Measurements from ENCODE around the gene SNX18.
"Not testable (repeated sequence)": the region's sequence is repeated elsewhere in the genome, so short reads cannot be mapped to it uniquely, and the experiment has no call there.

Gene SNX18

DNA sequence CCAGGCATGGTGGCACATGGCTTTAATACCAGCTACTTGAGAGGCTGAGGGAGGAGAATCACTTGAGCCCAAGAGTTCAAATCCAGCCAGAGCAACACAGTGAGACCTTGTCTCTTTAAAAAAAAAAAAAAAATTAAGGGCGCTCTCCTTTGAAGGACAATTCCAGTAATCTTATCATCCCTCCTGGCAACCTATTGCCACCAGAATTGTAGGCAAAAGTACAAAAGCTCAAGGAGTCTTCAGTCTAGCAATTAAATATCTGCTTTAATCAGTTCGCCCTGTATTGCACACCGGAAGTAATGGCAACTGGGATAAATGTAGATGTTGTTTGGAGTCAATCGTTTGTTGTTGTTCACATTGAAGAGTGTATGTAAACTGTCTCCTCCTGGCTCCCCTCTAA lies 7.7 kb downstream of the SNX18 start:
- H3K36me3 Mint-ChIP-seq (ENCODE audit: low read depth), result peaks cover 32% of the 10 kb centered on the region
- H3K27me3 Mint-ChIP-seq (ENCODE audit: low read depth), result no peaks in the 10 kb centered on the region
- H3K4me3 Mint-ChIP-seq, result no peak overlapping the region
- H3K9me3 Mint-ChIP-seq, result no peaks in the 10 kb centered on the region
- no peak overlapping the region for H3K27ac Mint-ChIP-seq
- no peak for DNase-seq (ENCODE audit: low spot score)
- H3K4me1 Mint-ChIP-seq (ENCODE audit: low read depth), result peaks cover 34% of the 10 kb centered on the region

DNA sequence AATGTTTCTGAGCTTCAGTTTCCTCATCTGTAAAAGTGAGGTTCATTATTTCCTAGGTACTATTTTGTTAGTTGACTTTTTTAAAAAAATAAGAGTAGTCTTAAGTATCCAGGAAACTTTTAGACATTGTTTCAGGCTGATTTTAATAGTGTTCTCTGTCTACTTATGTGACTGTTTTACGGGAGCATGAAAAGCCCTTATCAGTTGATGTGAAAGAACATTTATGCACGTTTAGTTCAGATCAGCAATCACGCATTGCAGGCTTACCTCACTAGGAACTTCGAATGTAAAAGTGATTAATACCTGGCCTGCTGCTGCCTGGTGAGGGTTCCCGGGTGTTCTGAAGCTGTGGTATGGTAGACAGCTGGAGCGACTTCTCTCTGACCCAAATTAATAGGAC lies 8.1 kb downstream of the SNX18 start:
- Mint-ChIP-seq H3K27ac (no peak overlapping the region), H3K4me1 (ENCODE audit: low read depth) (peaks cover 30% of the 10 kb centered on the region), H3K4me3 (no peak overlapping the region), H3K27me3 (ENCODE audit: low read depth) (no peaks in the 10 kb centered on the region), H3K9me3 (no peaks in the 10 kb centered on the region), H3K36me3 (ENCODE audit: low read depth) (peaks cover 28% of the 10 kb centered on the region)
- DNase-seq (ENCODE audit: low spot score), result no peak

DNA sequence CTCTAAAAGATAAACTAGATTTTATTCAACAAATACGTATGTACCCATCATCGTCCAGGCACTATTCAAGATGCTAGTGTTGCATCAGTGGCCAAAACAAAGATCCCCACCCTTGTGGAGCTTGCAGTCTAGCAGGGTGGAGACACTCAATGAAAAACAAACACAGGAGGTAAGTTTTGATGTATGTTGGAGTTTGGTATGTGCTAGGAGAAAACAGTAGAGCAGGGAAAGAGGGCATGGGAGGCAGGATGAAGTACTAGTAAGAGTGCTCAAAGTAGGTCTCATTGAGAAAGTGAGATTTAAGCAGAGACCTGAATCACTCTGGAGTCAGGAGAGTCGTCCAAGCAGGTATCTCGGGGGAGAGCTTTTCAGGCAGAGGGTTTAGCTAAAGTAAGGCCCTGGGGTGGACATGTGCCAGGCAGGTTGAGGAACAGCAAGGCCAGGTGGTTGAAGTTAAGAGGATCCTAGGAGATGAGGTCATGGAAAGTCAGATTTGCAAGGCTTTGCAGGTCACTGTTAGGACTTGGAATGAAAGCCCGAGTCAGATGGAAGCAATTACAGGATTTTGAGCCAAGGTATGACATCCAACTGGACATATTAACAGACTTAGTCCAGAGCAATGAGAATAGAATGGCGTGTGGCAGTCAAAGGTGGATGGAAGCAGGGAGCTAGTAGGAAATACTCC lies 9.2 kb downstream of the SNX18 start:
- no peak for DNase-seq (ENCODE audit: low spot score)
- H3K27ac Mint-ChIP-seq, result no peak overlapping the region
- no peaks in the 10 kb centered on the region for H3K27me3 Mint-ChIP-seq (ENCODE audit: low read depth)
- no peaks in the 10 kb centered on the region for H3K9me3 Mint-ChIP-seq
- H3K36me3 Mint-ChIP-seq (ENCODE audit: low read depth), result peaks cover 26% of the 10 kb centered on the region
- peaks cover 30% of the 10 kb centered on the region for H3K4me1 Mint-ChIP-seq (ENCODE audit: low read depth)
- H3K4me3 Mint-ChIP-seq, result no peak overlapping the region

DNA sequence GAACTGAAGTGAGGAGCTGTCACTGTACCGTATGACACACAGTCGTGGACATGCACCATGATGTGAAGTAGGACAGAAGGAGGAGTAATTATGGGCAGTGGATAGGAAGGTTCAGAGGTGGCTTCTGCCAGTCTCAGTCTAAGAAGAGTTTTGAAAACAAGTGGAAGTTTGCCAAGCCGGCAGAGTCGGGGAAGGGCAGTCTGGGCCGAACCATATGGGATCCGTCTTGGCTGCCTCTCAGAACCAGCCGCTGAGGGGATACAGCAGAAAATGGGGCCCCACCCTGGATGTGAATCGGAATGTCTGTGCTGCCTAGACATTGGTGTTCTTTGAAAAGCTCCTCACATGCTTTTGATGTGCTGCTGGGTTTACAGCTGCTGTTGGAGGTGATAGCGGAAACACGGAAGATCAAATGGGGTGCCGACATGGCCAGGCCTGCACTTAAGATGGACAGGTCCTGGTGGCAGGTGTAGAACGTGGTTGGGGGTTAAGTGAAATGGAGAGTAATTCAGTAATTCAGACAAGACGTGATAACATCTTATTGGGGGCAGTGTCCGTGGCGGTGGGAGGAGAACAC lies 11.2 kb downstream of the SNX18 start:
- no peaks in the 10 kb centered on the region for H3K9me3 Mint-ChIP-seq
- H3K27ac Mint-ChIP-seq, result no peak overlapping the region
- H3K27me3 Mint-ChIP-seq (ENCODE audit: low read depth), result no peaks in the 10 kb centered on the region
- H3K36me3 Mint-ChIP-seq (ENCODE audit: low read depth), result peaks cover 13% of the 10 kb centered on the region
- peaks cover 19% of the 10 kb centered on the region for H3K4me1 Mint-ChIP-seq (ENCODE audit: low read depth)
- DNase-seq (ENCODE audit: low spot score), result no peak
- no peak overlapping the region for H3K4me3 Mint-ChIP-seq

DNA sequence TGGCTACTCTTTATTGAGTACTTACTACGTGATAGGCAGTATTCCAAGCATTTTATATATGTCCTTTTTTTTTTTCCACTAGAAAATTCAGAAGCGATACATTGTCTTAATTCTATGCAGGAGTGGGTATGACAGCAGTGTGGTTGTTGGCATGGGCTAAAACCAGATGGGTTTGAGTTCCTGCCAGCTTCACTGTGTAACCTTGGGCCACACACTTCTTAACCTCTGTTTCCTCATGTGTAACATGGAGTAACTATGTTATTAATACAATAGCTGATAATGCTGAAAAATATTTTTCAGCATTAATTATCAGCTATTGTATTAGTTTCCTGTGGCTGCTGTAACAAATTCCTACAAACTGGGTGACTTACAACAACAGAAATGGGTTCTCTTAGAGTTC lies 12.0 kb downstream of the SNX18 start:
- Mint-ChIP-seq H3K4me3 (no peak overlapping the region), H3K4me1 (ENCODE audit: low read depth) (peaks cover 21% of the 10 kb centered on the region), H3K27ac (no peak overlapping the region), H3K9me3 (no peaks in the 10 kb centered on the region), H3K36me3 (ENCODE audit: low read depth) (peaks cover 10% of the 10 kb centered on the region), H3K27me3 (ENCODE audit: low read depth) (no peaks in the 10 kb centered on the region)
- DNase-seq (ENCODE audit: low spot score), result no peak

DNA sequence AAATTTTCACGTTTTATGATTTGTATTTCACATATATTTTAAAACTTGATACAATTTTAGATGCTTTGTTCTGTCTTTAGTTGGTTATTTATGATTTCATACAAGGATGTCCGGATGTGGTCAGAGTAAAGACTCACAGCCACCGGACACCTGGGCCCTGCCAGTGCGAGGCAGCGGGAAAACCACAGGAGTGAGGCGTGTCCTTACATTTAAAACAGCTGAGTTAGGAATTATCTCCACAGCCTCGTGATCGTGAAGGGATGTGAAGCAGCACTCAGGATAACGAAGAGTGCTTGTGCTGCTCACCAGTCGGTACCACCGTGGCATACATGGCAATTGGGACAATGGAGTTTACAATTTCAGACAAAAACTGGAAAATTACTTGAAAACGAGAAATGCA lies 14.0 kb downstream of the SNX18 start:
- DNase-seq (ENCODE audit: low spot score), result no peak
- Mint-ChIP-seq H3K4me3 (no peak overlapping the region), H3K36me3 (ENCODE audit: low read depth) (peaks cover 14% of the 10 kb centered on the region), H3K27ac (no peak overlapping the region), H3K9me3 (no peaks in the 10 kb centered on the region), H3K4me1 (ENCODE audit: low read depth) (peaks cover 18% of the 10 kb centered on the region), H3K27me3 (ENCODE audit: low read depth) (no peaks in the 10 kb centered on the region)

DNA sequence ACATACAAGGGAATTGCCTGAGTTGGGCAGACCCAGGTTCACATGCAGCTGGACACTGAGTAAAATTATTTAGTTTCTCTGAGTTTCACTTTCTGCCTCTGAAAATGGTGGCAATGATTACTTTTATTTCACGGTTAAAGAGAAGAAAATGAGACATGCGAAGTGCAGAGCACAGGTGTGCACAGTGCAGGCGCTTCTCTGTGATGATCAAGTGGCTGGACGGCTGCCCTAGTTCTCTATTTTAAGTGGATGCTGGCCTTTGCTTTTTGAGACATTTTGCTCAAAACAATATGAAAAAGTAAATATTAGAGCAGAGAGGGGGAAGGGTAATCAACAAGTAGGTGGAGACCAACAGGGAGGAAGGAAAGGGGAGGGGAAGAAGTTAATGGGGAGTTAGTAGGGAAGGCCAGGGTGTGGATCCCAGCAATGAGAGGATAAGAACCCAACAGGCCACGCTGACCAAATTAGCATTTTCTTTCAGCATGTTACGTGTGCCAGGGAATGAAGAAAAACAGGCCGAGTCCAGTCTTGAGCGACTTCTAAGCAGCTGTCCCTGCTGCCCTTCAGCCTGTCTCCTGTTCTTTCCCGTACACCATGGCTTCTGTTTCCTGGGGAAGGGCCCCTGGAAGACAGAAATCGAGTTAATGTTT lies 16.1 kb downstream of the SNX18 start:
- Mint-ChIP-seq H3K4me1 (ENCODE audit: low read depth) (peaks cover 27% of the 10 kb centered on the region), H3K36me3 (ENCODE audit: low read depth) (peaks cover 19% of the 10 kb centered on the region), H3K9me3 (no peaks in the 10 kb centered on the region), H3K4me3 (no peak overlapping the region), H3K27ac (no peak overlapping the region), H3K27me3 (ENCODE audit: low read depth) (no peaks in the 10 kb centered on the region)
- DNase-seq (ENCODE audit: low spot score), result no peak

DNA sequence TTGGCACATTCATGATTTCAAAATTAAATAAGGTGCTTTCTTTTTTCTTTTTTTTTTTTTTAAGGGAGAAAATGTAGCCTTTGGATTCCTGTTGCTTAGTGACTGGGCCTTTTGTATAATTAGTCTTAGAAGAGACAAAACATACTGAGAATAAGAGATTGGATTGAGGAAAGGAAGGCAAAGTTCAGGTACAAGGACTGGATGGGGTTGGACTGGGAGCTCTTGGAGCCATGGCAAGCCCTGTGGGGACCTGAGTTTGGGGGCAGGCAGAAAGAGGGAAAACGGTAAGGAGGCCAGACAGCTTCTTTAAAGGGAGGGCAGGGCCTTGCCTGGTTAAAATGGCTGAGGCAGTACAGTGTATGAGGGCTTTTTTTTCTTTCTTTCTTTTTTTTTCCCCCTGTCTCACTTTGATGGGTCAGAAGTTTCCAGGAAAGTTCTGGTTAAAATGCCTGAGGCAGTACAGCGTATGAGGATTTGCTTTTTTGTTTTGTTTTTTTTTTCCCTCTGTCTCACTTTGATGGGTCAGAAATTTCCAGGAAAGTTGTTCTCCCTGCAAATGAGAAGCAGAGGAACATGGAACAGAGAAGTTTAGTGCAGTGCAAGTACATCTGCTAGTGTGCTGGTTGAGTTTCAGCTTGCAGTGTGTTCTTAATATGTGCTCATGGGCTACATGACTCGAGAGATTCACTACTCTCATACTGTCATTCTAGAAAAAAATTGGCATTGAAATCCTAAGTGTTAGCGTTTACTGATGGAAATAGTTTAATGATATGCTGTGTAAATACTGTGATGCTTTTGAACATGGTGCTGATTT lies 16.8 kb downstream of the SNX18 start:
- no peaks in the 10 kb centered on the region for H3K27me3 Mint-ChIP-seq (ENCODE audit: low read depth)
- no peak for DNase-seq (ENCODE audit: low spot score)
- H3K9me3 Mint-ChIP-seq, result no peaks in the 10 kb centered on the region
- no peak overlapping the region for H3K4me3 Mint-ChIP-seq
- no peak overlapping the region for H3K27ac Mint-ChIP-seq
- peaks cover 27% of the 10 kb centered on the region for H3K4me1 Mint-ChIP-seq (ENCODE audit: low read depth)
- H3K36me3 Mint-ChIP-seq (ENCODE audit: low read depth), result peaks cover 19% of the 10 kb centered on the region

DNA sequence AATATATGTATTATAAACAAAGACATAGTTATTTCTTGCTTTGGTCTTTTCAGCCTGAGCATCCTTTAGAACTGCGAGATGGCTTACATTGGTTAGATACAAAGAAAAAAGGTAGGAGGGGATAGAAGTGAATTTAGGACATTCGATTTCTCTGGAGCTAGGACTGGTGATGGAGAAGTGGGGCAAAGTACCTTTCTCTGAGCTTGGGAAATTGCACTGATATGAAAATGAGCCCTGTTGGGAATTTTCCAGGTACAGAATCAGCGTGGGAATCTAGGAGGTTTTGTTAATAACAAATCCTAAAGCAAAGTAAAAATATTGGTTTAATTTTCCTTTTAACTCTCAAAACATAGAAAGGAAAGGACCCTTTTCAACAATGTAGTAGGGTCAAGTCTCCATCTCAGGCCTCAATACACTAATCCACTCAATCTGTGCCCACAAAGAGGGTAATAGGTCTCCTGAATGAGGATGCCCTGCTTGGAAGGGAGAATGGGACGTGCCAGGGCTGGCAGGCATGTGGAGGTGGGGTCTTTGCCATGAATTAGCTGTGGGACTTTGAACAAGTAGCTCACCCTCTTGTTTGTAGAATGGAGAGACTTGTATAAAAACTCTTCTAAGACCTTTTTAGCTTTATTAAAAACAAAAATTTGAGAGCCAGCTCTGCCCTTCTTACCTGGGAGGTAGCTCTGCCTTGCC lies 17.7 kb downstream of the SNX18 start:
- Mint-ChIP-seq H3K27ac (no peak overlapping the region), H3K27me3 (ENCODE audit: low read depth) (no peaks in the 10 kb centered on the region), H3K4me3 (no peak overlapping the region), H3K36me3 (ENCODE audit: low read depth) (peaks cover 19% of the 10 kb centered on the region), H3K9me3 (no peaks in the 10 kb centered on the region), H3K4me1 (ENCODE audit: low read depth) (peaks cover 24% of the 10 kb centered on the region)
- no peak for DNase-seq (ENCODE audit: low spot score)

DNA sequence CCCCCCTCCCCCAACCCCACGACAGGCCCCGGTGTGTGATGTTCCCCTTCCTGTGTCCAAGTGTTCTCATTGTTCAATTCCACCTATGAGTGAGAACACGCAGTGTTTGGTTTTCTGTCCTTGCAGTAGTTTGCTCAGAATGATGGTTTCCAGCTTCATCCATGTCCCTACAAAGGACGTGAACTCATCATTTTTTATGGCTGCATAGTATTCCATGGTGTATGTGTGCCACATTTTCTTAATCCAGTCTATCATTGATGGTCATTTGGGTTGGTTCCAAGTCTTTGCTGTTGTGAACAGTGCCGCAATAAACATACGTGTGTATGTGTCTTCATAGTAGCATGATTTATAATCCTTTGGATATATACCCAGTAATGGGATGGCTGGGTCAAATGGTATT lies 18.8 kb downstream of the SNX18 start:
- H3K27me3 Mint-ChIP-seq (ENCODE audit: low read depth), result not testable (repeated sequence)

DNA sequence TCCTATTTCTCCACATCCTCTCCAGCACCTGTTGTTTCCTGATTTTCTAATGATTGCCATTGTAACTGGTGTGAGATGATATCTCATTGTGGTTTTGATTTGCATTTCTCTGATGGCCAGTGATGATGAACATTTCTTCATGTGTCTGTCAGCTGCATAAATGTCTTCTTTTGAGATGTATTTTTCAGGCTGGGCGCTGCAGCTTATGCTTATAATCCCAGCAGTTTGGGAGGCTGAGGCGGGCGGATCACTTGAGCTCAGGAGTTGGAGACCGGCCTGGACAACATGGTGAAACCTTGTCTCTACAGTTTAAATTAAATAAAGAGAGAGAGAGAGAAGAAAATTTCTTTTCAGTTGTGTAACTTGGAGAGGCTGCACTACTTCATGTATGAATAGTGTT lies 19.3 kb downstream of the SNX18 start:
- peaks cover 20% of the 10 kb centered on the region for H3K4me1 Mint-ChIP-seq (ENCODE audit: low read depth)
- H3K27ac Mint-ChIP-seq; H3K27me3 Mint-ChIP-seq (ENCODE audit: low read depth); DNase-seq (ENCODE audit: low spot score); H3K9me3 Mint-ChIP-seq; H3K4me3 Mint-ChIP-seq: not testable (repeated sequence)
- peaks cover 14% of the 10 kb centered on the region for H3K36me3 Mint-ChIP-seq (ENCODE audit: low read depth)

More for the DNA sequence above, 18.8 kb downstream of the SNX18 start:
- H3K4me3 Mint-ChIP-seq; H3K27ac Mint-ChIP-seq; H3K9me3 Mint-ChIP-seq; DNase-seq (ENCODE audit: low spot score): not testable (repeated sequence)
- Mint-ChIP-seq H3K36me3 (ENCODE audit: low read depth) (peaks cover 16% of the 10 kb centered on the region), H3K4me1 (ENCODE audit: low read depth) (peaks cover 19% of the 10 kb centered on the region)

DNA sequence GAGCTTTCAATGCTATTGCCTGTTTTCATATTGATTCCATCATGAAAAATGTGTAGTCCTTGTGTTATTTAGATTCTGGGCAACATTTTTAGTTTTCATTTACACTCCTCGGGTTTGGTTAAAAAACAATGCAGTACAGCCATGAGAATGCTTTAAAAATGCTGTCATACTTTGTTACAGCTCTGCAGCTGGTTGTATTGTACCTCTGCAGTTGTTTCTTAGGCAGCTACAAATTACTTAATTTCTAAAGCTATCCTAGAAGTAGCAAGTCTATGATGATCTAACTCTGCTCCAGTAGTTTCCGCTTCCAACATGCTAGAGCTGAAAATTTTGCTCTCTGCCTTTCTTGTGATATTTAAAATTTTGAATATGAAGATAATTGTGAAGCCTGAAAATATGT lies 20.2 kb downstream of the SNX18 start:
- H3K4me1 Mint-ChIP-seq (ENCODE audit: low read depth), result peaks cover 24% of the 10 kb centered on the region
- DNase-seq (ENCODE audit: low spot score), result no peak
- H3K36me3 Mint-ChIP-seq (ENCODE audit: low read depth), result peaks cover 14% of the 10 kb centered on the region
- H3K27ac Mint-ChIP-seq, result no peak overlapping the region
- H3K27me3 Mint-ChIP-seq (ENCODE audit: low read depth), result no peaks in the 10 kb centered on the region
- H3K9me3 Mint-ChIP-seq, result no peaks in the 10 kb centered on the region
- no peak overlapping the region for H3K4me3 Mint-ChIP-seq

DNA sequence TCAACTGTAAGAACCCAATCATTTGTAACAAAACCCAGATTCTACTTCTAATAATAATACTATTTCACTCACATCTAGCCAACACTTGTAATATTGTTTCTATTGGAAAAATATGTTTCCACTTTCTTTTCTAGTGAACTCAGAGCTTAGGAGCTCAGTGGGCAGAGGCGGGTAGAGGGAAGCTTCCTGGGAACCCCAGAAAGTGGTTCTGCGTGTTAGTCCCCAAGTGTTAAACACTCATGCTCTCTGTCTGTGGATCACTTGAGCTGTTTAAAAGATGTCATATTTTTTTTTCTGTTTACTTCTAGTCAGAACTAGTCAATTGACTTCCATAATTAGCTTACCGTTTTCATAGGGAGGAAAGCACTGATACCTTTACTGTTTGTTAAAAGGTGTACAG lies 20.6 kb downstream of the SNX18 start:
- H3K4me1 Mint-ChIP-seq (ENCODE audit: low read depth), result peaks cover 24% of the 10 kb centered on the region
- H3K9me3 Mint-ChIP-seq, result no peaks in the 10 kb centered on the region
- H3K27me3 Mint-ChIP-seq (ENCODE audit: low read depth), result no peaks in the 10 kb centered on the region

More for the DNA sequence above, 20.6 kb downstream of the SNX18 start:
- H3K36me3 Mint-ChIP-seq (ENCODE audit: low read depth), result peaks cover 16% of the 10 kb centered on the region
- H3K4me3 Mint-ChIP-seq, result no peak overlapping the region
- no peak for DNase-seq (ENCODE audit: low spot score)
- no peak overlapping the region for H3K27ac Mint-ChIP-seq

Data from T-helper 2 cell treated with Interferon-gamma antibody and Interleukin-4, amounts not matched to agents 5 μg/mL and 100 μg/mL, for 36 hours (primary cell).